COR-L47 (cell line): Measurements from ENCODE around the gene NRG3.

Experiments used
- DNase-seq: peaks from one replicate; lab custom pipeline; 2025; lab: John Stamatoyannopoulos, UW

NRG3 gene

DNA sequence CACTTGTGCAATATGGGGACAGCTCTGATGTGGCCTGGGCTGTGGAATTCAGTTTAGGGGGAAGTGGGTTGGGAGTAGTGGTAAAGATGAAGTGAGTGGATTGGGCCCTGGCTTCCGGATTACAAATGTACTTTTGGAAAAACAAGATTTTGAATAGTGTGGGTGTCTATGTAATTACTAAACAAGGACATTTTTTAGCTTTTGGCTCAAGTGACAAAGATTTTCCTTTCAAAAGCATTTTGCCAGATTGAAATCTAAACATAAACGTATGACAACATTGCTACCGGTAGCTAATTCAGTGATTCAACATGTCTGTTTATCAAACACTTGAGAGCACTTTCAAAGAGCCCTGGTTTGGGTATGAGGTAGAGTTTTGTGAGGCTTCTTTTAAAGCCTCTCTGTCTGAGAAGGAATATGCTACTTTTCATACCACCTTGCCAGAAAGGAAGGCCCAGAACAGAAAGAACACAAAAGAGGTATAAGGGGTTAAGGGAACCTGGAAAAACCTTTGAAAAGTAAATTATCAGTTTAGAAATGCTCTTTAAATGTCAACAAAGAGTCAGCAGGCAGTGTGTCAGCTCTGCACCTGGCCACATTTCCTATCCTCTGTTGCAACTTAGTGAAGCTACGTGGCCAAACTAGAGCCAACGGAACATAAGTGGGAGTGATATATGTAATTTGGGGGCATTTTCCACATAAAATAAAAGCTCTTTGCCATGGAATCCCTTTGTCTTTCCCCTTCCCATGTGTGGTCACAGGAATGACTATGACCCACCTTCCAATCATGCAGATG, 516.1 kb downstream of the NRG3 start:
- DNase-seq, result no peak

DNA sequence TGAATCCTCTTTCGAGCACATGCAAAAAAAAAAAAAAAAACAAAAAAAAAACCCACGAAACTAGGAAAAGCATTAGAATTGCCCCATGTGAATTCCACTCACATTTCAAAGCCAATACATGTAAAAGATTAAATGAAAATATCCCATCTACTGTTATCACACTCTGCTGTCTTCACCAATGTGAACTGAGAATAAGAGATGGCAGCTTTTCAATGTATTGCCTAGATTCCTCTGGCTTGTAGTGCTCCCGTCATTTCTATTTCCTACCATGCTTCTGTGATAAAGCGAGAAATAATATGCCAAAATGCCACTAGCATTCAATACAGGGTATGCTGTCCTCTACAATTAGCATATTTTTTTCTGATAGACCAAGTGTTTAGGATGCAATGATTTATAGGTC, 517.0 kb downstream of the NRG3 start:
- no peak for DNase-seq

DNA sequence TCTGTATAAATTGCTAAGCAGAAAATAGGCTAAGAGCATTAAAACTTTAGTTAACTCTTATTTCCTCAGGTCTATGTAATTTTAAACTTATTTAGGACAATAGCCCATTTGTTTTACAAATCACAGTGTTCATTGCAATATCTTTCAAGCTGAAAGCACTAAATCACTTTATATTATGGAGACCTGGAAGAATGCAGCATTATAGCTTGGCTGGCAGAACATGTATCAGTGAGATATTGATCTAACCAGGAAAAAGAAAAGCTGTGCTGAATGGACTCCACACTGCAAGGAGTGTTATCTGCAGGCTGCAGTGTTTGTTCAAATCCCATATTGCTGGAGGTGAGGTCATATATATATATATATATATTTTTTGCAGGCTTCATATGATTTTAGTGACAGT, 517.5 kb downstream of the NRG3 start:
- no peak for DNase-seq

DNA sequence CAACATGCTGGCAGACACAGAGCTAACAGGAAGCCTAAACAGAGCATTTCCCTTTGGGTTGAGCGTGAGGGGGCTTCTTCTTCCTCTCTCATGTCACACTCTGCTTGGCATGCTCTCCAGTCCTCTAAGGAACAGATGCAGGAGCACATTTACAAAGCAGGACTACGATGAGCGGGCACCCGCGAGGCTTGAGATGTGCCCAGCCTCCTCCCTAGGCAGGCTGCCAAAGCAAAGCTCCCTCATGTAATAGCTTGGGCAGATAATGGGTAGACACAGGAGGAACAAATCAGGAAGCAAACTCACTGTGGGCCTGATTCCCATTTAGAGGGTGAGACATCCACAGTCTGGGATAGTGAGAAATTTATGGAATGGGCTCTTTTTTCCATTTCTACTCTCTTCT, 519.1 kb downstream of the NRG3 start:
- DNase-seq, result no peak

DNA sequence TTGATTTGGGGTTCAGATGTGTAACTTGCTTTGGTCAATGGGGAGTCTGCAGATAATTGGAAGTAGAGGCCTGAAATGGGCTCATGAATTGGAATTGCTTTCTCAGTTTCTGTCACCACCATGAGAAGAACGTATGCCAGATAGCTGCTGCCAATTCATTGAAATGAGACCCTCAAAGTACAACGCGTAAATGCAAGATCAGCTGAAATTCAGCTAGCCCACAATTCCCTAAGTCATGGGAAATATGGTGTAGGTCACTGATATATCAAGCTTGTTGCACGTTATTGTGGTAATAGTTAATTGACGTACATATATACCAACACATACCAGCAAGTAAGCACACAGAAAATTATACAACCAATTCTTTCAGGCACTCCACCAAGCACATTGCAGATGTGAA, 520.0 kb downstream of the NRG3 start:
- DNase-seq, result no peak

DNA sequence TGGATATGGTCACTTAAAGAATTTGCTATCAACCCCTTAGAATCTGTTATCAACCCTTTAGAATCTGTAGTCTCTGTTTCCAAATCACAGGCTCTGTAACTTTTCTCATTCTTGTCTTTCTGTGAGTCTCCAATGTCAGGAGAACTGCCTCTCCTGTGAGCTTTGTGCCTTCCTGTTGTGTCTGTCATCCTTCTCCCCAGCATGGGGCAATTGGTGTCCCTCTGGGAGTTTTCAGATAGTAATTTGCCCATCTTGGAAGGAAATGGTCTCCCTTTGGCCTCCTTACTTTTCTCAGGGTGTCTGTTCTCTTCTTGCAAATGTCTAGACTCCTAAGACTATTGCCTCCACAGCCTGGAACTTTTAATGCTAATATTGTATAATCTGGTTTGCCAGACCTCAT, 521.9 kb downstream of the NRG3 start:
- no peak for DNase-seq

DNA sequence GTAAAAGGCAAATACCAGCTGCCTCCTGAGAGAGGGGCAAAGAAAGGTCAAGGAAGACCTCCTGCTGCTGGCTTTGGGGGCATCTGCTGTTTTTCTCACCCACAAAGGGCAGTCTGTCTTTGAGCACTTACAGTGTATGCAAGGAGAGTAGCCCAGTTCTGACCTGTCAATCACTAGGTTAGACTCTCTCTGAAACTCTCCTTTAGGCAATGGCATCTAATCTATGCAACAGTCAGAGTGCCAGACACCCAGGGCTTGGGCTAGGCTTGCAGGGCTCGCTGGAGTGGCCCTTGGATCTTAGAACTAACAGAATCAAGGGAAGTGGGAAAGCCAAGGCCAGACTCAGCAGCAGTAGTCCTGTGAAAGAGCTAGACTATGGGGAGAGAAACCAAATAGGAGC, 522.9 kb downstream of the NRG3 start:
- no peak for DNase-seq

DNA sequence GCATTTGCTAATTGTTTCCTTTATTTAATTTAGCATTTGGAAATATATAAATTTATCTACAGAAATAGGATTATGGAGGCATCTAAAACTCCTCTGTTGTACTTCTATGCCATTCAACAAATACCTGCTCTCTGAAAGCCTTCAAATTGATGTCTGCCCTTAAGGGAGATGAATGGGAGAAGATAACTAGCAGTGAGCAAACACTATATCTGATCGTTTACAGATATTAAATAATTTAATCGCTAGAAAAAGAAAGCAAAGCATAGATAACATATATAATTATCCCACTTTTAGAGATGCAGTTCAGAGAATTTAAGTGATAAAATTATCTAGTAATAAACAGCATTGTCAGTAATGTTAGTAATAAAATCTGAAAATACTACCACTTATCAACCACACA, 524.9 kb downstream of the NRG3 start:
- DNase-seq, result no peak

DNA sequence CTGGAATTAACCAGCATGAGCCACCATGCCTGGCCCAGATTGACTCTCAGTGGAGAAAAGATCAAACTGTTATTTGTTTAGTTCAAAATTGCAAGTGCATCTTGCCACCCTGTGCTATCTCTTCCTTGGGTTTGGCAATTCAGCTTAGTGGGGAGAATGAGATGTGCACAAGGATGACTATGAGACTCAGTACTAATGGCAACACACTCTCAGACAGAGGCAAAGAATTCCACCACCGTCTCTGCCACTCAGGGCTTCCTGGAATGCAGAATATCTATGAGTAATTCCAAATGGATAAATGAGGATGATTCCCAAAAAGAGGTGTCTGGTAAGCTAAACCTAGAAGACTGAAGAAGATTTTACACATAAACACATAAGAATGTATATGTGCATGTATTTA, 525.8 kb downstream of the NRG3 start:
- no peak for DNase-seq

DNA sequence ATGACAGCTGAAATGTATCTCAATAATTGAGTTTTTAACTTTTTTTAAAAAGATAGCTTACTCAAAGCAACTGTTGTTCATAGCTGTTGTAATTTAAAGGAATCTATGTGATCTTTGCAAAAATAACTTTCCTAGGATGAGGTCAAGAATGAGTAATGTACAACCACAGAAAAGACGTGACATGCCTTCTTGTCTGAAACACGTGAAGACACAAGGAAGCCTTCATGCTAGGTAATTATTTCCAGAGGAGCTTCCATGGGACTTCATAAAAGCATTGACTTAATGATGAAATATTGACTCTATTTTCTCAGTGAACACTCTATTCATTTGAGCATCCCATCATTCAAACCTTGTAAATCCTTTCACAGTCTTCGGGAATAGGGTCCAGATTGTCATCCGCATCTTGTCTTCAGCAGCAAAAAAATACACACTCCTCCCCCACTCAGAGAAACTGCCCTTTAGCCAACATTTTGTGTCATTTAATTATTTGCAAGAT, 528.0 kb downstream of the NRG3 start:
- no peak for DNase-seq

DNA sequence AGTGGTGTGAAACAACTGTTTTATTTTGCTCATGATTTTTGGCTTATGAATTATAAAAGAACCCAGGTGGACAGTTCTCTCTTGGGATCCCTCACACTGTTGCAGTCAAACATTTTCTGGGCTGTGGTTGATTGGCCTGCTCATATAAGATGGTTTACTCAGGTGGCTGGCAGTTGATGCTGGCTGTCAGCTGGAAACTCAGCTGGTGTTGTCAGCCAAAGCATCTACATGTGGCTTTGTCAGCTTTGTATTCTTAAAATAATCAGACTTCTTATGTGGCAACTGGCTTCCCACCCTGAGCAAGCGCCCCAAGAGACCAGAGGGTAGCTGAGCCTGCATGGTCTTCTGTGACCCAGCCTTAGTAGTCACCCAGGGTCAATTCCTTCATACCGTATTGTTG, 534.7 kb downstream of the NRG3 start:
- DNase-seq, result no peak

DNA sequence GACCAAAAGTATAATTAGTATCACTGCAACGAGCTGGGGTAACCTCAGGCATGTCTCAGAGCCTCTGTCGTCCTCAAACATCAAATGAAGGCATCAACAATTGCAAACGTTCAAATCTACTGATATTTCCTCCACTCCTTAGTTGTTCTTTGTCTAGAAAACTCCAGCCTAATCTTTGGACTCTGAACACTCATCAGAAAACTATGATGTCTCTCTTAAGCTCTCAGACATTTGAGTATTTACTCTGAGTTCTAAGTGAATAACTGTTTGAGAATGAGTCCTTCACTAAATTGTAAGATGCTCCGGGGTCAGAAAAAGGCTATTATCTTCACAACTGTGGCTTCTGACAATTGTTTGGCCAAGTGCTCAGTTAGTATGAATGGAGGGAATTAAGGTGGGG, 536.4 kb downstream of the NRG3 start:
- no peak for DNase-seq

DNA sequence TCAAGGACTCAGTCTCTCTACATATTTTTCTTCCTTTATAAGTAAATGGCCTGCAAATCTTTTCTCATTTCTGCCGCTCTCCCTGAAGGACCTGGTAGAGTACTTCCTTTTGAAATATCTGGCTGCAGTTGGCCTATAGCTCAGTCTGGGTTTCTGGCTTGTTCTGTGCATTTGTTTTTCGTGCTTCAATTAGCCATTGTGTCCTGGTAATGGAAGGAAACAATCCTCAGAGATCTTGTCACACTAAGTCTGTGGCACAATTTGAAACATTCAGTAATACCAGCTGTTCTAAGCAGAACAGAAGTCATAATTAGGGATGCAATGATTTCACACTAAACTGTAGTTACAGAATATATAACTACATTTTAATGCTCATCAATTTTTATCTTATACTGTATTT, 545.0 kb downstream of the NRG3 start:
- no peak for DNase-seq

DNA sequence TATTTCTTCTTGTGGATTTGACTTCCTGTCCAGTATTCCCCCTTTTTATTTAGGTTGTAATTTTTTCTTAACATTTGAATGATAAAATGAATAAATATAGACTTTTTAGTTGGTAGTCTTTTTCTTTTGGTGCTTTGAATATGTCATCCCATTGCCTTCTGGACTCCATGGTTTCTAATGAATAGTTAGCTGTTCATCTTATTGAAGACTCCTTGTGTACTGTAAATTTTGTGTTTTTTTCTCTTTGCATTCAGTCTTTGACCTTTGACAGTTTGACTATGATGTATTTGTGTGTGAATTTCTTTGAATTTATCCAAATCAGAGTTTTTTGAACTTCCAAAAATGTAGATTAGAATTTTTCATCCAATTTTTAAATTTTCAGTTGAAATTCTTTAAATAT, 554.3 kb downstream of the NRG3 start:
- no peak for DNase-seq

DNA sequence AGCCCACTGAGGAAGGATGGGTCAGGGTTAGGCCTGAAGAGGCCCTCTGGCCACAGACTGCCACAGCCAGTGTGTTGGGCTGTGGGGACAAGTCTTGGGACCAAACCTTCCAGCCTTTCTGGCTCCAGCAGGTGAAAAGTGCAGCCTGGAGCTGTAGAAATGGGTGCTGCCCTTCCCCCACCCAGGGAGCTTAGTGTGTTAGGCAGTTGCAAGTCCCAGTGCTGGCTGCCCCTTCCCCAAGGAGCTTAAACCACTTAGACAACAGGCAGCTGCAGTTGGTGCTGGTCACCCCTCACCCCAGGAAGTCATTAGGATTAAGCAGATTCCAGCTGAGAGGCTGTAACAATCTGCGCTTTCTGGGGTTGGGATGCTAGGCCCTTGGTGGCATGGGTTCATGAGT, 563.3 kb downstream of the NRG3 start:
- DNase-seq, result no peak

DNA sequence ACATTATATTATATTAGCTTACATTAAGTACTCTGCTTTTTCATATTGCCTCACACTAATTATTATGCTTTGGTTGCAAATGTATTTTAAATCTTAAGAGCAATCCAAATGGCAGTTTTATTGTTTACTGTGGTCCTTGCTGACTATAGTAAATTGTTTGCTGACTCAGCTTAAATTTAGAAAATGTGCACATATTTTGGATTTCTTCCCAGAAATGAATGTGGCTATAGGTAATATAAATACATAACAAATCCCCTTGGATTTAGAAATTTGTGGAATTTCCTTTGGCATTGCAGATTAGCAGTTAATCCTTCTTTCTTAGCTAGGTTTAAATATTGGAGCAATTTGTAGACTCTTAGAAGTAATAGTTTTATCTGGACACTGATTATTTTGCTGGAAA, 565.8 kb downstream of the NRG3 start:
- no peak for DNase-seq

DNA sequence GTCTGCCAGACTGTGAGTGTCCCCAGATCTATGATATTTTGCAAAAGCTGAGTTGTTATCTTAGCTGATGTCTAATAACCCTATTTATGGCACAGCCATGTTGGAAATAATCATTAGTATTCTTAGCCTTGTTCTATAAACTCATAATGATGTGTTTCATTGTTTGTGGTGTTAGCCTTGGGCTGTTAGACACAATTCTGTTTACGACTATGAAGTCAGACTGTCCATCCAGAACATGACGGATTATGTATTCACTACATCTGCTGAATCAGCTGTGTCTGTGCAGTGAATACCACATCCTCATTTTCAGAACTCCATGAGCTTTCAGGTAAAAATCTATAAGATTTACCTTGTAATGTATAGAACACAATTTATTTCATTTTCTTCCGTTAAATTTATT, 577.1 kb downstream of the NRG3 start:
- no peak for DNase-seq

DNA sequence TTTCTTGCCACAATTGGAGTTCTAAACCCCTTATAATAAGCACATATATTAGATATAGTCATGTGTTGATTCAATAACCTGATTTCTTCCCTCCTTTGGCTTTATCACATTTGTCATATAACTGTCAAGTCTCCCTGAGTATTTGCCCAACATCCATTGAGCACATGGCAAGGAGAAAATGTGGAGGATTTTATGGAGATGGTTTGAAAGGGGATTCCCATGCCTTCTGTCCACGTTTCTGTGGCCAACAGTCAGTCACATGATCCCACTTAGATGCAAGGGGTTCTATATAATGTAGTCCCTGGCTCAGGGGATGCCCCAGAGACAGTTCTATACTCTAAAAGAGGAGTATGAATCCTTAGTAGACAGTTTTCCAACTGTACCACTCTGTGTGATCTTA, 577.7 kb downstream of the NRG3 start:
- DNase-seq, result no peak

DNA sequence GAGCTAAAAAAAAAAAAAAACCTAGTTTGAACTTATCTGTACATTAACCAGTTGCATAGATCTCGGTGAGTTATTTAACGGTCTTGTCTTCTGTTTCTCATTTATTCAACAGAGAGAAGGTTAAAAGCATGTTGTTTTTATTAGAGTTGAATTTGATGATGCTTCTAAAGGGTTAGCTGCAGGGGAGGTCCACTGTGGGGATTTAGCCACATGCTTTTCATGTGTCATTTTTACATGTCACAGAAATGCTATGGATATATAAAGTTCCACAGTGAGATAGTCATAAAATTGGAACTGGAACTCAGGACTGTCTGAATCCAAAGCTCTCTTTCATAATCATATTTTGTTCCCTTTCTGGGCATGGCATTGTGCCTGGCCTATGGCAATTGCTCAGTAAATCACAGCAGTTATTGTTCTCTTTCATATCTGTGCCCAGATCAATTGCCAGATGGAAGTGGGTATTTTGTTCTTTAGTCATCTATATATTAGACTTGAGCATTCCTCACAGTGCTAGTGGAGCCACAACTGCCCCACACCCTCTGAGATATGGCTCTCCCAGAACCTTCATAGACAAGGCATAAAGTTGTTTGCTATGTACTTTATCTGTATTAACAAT, 578.8 kb downstream of the NRG3 start:
- DNase-seq, result no peak

DNA sequence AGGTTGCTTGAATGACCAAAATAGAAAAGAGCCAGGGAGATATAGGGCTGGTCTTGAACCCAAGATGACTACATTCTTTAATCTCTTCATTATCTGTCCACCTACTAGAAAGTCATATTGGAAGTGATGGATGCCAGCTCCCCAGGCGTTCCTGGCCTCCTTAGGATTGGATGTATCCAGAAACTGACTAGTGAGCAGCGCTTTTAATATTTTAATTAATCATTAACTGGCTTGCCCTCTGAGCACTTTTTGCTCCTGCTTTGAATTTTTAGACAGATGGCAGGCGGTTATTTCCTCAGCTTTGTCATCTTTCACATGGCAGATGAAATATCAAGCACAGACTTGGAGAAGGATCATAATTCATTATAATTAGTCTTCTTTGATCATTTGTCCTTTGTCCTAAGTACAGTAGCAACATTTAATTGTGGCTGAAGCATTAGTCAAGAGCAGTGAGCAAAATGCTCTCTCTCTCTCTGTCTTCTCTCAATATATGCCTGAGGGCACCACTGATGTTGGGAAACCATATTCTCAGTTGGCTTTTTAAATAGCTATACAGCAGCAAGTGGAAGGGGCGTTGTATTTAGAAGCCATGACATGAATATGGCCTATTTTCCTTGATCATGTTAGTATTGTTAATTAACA, 588.0 kb downstream of the NRG3 start:
- DNase-seq, result no peak

DNA sequence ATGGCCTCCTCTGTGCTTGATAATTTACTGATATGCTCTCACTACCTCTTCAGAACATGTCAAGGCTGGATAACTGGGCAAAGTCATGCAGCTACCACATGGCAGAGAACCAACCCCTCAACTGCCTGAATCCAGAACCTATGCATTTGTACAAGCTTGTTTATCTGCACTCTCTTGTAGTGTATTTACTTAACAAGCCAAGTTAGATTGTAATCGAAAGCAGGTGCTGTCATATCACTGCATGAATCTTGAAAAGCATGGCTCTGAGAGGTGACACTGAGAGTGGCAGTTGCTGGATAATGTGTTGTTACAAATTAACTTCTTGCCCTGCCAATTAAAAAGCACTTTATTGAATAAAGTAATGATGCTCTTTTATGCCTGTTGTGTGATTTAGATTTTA, 588.6 kb downstream of the NRG3 start:
- no peak for DNase-seq

DNA sequence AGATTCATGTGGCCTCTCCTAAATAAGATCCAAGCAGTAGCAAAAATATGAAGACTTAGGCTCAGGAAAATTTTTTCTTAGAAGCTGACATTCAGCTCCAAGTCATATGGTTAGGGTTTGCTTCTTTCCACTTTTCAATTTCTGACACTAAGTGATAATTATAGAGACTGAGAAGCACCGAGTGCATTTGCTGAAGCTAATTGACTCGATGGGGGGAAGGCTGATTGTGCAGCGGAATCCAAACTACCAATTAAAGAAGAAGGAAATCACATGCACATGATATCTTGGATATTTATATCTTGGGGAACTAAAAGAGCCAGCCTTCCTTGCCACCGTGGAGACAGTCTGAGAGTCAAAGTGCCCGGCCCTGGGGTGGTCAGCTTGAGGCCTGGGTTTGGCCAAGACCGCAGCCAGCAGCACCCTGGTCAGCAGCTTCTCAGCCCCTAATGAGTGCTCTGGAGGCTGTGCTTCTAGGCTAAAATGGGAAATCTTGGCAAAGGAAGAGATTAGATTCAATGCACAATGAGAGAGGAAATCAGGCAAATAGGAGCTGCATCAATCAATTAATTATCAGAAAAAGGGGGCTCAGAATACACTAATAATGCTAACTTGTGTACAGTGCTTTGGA, 589.3 kb downstream of the NRG3 start:
- no peak for DNase-seq

DNA sequence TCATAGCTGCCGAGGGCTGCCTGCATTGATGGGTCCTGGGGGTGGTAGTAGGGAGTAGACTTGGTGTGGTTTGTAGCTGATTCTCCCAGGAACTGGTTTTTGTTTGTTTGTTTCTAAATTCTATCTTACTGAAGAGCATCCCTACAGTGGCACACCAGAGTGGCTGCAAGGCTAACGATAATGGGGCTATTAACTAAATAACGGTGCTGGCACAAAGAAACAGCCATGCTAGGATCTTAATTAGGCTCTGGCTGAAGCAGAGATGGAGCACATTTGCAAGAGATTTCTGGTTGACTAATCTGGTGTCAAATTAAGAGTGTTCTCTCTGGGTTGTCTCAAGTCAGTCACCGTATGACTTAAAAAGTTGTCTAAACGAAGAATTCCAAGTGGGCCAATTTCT, 590.0 kb downstream of the NRG3 start:
- no peak for DNase-seq
